Activated T-helper 17 cell treated with anti-CD3 and anti-CD28 coated beads, Interleukin-2, amount 50 U/mL, for 72 hours (primary cell): Measurements from ENCODE around the gene CTBP1. TPM values are rescaled to one million over a fixed set of nuclear protein-coding genes. Genes with fewer than 3 reads are reported as not detected.

ENCODE experiments used
- ATAC-seq: fragments of 150-1000 bp; cut with Tn5 transposase; replicated peaks from 2 replicates; pipeline ENCODE4 v1.10.0; 2021; ENCODE audit warnings: mild to moderate bottlenecking, moderate library complexity
- H3K27ac Mint-ChIP-seq: one replicate; pipeline ENCODE4 v1.8.0; 2022; ENCODE audit warnings: mixed read lengths
- H3K27me3 Mint-ChIP-seq: one replicate; pipeline ENCODE4 v1.8.0; 2022; ENCODE audit warnings: mixed read lengths
- H3K36me3 Mint-ChIP-seq: one replicate; pipeline ENCODE4 v1.8.0; 2022; ENCODE audit warnings: low read depth, mild to moderate bottlenecking, mixed read lengths
- H3K4me1 Mint-ChIP-seq: one replicate; pipeline ENCODE4 v1.8.0; 2022; ENCODE audit warnings: mixed read lengths
- H3K4me3 Mint-ChIP-seq: one replicate; pipeline ENCODE4 v1.8.0; 2022; ENCODE audit warnings: mild to moderate bottlenecking, mixed read lengths
- H3K9me3 Mint-ChIP-seq: one replicate; pipeline ENCODE4 v1.8.0; 2022; ENCODE audit warnings: mixed read lengths
- total RNA-seq, 2 donors: library from RNA; stranded (reverse); gene quantifications; one replicate each; pipeline ENCODE4 v1.2.3, GENCODE V29; 2022

Gene CTBP1
- total RNA-seq, 2 donors from 2014 or later = 117 to 173 TPM

GRCh38 chr4:1168191-1169101 is 80.5 kb downstream of the CTBP1 start:
- Mint-ChIP-seq H3K4me1 (peaks cover 8% of the 10 kb centered on the region), H3K9me3 (no peaks in the 10 kb centered on the region), H3K36me3 (no peaks in the 10 kb centered on the region), H3K4me3 (peak overlapping the region; percentile 82), H3K27me3 (no peaks in the 10 kb centered on the region), H3K27ac (no peak overlapping the region)
- ATAC-seq = no peak

- Mint-ChIP-seq H3K27ac (peak overlapping the region; percentile 76), H3K27me3 (no peaks in the 10 kb centered on the region), H3K4me3 (peak overlapping the region; percentile 82)
Measured at GRCh38 chr4:1167244-1167949, 81.5 kb downstream of the CTBP1 start.

GRCh38 chr4:1166509-1167243 is 82.3 kb downstream of the CTBP1 start:
- no peaks in the 10 kb centered on the region for H3K9me3 Mint-ChIP-seq
- H3K27ac Mint-ChIP-seq = peak overlapping the region; percentile 76
- peaks cover 9% of the 10 kb centered on the region for H3K4me1 Mint-ChIP-seq
- peak overlapping the region; percentile 82 for H3K4me3 Mint-ChIP-seq
- peak; percentile 0 for ATAC-seq
- H3K27me3 Mint-ChIP-seq = no peaks in the 10 kb centered on the region
- no peaks in the 10 kb centered on the region for H3K36me3 Mint-ChIP-seq

More at GRCh38 chr4:1167244-1167949, 81.5 kb downstream of the CTBP1 start:
- Mint-ChIP-seq H3K4me1 (peaks cover 9% of the 10 kb centered on the region), H3K9me3 (no peaks in the 10 kb centered on the region), H3K36me3 (no peaks in the 10 kb centered on the region)
- peak; percentile 93 for ATAC-seq

GRCh38 chr4:1164956-1165545 is 83.9 kb downstream of the CTBP1 start:
- H3K27me3 Mint-ChIP-seq = peaks cover 4% of the 10 kb centered on the region
- H3K9me3 Mint-ChIP-seq = no peaks in the 10 kb centered on the region
- H3K27ac Mint-ChIP-seq = no peak overlapping the region
- H3K36me3 Mint-ChIP-seq = no peaks in the 10 kb centered on the region
- peaks cover 9% of the 10 kb centered on the region for H3K4me1 Mint-ChIP-seq
- no peak overlapping the region for H3K4me3 Mint-ChIP-seq
- ATAC-seq = no peak

- H3K27ac Mint-ChIP-seq = no peak overlapping the region
- ATAC-seq = no peak
- H3K9me3 Mint-ChIP-seq = no peaks in the 10 kb centered on the region
- H3K36me3 Mint-ChIP-seq = no peaks in the 10 kb centered on the region
- no peak overlapping the region for H3K4me3 Mint-ChIP-seq
- peaks cover 4% of the 10 kb centered on the region for H3K27me3 Mint-ChIP-seq
- H3K4me1 Mint-ChIP-seq = peaks cover 9% of the 10 kb centered on the region
Measured at GRCh38 chr4:1164444-1164843, 84.5 kb downstream of the CTBP1 start.

GRCh38 chr4:1164040-1164439 is 84.9 kb downstream of the CTBP1 start:
- no peak for ATAC-seq
- no peak overlapping the region for H3K27ac Mint-ChIP-seq
- no peaks in the 10 kb centered on the region for H3K36me3 Mint-ChIP-seq
- peaks cover 9% of the 10 kb centered on the region for H3K4me1 Mint-ChIP-seq
- H3K4me3 Mint-ChIP-seq = no peak overlapping the region
- H3K27me3 Mint-ChIP-seq = peaks cover 4% of the 10 kb centered on the region
- no peaks in the 10 kb centered on the region for H3K9me3 Mint-ChIP-seq

Other genes with a start within 250 kb of the CTBP1 start
- gene FGFRL1, start 237.5 kb downstream of the CTBP1 start, total RNA-seq = 10 to 100 TPM; 12.0 to 16.7 TPM
- 1 to 10 TPM; 1.3 to 3.7 TPM for gene RNF212, start 135.6 kb downstream of the CTBP1 start, total RNA-seq
- 10 to 100 TPM; 17.3 to 18.7 TPM for gene SPON2, start 76.5 kb downstream of the CTBP1 start, total RNA-seq
- gene MAEA, start 40.8 kb upstream of the CTBP1 start, total RNA-seq = 10 to 100 TPM; 61.4 to 62.8 TPM
- gene UVSSA, start 98.1 kb upstream of the CTBP1 start, total RNA-seq = 10 to 100 TPM; 15.8 to 22.3 TPM
- gene NKX1-1, start 157.3 kb upstream of the CTBP1 start, total RNA-seq = not detected